ENCODE measurements around the gene RAP1A. TPM values are rescaled to one million over a fixed set of nuclear protein-coding genes. Genes with fewer than 3 reads are reported as not detected.

RAP1A gene
- total RNA-seq = 28.3 and 93.7 TPM in 2 replicates

- DNase-seq (ENCODE audit: low read depth) = peak; percentile 72
Observed at GRCh38 chr1:111619635-111620440, at the start of gene RAP1A. RAP1A (plus strand) TSS chr1:111619789; CDS start chr1:111691361, 71,572 bp downstream.

- DNase-seq (ENCODE audit: low read depth) = no peak
Observed at GRCh38 chr1:111569913-111570312, 49.7 kb upstream of the RAP1A start.

GRCh38 chr1:111570781-111571181 lies 48.8 kb upstream of the RAP1A start:
- peak; percentile 48 for DNase-seq (ENCODE audit: low read depth)

- no peak for DNase-seq (ENCODE audit: low read depth)
Observed at GRCh38 chr1:111571239-111571638, 48.4 kb upstream of the RAP1A start.

DNA sequence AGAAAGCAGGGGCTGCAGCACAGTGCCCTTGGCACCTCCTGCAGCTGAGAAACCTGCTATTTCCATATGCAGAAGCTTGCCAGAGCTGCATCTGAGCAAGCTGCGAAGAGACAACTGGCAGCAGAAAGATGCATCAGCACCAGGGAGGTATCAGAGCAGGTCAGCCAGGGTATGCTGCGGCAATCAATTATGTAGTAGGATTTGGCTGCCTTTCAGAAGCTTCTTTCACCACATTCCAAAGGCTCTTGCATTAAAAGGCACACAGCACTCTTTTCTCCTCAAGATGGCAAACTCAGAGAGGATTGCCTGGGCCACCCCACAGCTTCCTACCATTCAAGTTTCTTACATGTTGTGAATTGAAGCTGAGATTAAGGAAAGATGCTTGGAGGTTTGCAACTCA lies 47.6 kb upstream of the RAP1A start:
- peak; percentile 64 for DNase-seq (ENCODE audit: low read depth)

DNA sequence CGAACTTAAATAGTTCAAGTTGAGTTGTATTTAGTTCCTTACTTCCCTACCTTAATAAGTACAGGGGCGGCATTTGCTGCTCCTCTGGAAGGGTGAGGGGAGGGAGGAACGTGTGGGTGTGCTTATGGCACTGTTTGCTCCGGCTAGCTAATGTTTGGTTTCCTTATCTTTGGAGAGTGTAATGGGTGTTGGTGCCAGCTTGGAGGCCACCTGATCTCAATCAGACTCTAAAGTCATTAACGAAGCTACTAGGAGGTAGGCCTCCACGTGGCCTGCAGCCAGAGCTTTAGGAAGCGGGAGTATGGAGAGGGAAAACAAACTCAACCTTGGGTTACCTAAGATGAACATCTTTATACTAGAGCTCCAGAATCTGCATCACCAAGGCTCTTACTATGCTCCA lies 43.0 kb upstream of the RAP1A start:
- no peak for DNase-seq (ENCODE audit: low read depth)

- no peak for DNase-seq (ENCODE audit: low read depth)
Observed at GRCh38 chr1:111577814-111578213, 41.8 kb upstream of the RAP1A start.

GRCh38 chr1:111581166-111581565 lies 38.4 kb upstream of the RAP1A start:
- no peak for DNase-seq (ENCODE audit: low read depth)

GRCh38 chr1:111582016-111582415 lies 37.6 kb upstream of the RAP1A start:
- no peak for DNase-seq (ENCODE audit: low read depth)

- no peak for DNase-seq (ENCODE audit: low read depth)
Observed at GRCh38 chr1:111582644-111583618, 36.7 kb upstream of the RAP1A start.

GRCh38 chr1:111585447-111586086 lies 34.0 kb upstream of the RAP1A start:
- DNase-seq (ENCODE audit: low read depth) = no peak

GRCh38 chr1:111586112-111586511 lies 33.5 kb upstream of the RAP1A start:
- no peak for DNase-seq (ENCODE audit: low read depth)

DNA sequence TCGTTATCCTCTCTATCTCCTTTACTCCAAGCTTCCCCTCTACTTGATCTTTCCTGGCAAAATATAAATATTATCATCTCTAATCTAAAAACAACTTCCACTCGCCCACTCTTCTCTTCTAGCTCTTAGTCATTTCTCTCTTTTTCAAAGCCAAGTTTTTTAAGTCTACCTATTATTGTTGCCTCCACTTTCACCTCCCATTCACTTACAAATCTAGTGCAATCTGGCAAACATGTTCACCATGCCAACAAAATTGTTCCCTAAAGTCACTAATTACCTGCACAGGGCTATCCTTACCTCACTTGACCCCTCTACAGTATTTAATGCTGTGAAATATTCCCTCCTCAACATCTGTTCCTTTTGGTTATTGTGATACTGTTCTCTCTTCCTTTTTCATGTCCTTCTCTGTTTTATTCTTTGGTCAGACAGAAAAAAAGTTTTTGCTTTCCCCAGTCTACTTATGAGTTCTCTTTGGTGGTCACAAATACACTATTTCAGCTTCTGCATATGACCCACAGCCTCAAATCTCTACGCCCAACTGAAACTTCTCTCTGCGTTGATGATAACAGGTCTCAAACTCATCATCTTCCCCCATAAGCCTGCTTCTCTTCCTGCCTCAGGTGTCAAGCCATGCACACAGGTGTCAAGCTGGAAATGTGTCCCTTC lies 31.9 kb upstream of the RAP1A start:
- DNase-seq (ENCODE audit: low read depth) = no peak

- no peak for DNase-seq (ENCODE audit: low read depth)
Observed at GRCh38 chr1:111591937-111592336, 27.7 kb upstream of the RAP1A start.

- DNase-seq (ENCODE audit: low read depth) = peak; percentile 98
Observed at GRCh38 chr1:111592389-111593361, 26.9 kb upstream of the RAP1A start.

DNA sequence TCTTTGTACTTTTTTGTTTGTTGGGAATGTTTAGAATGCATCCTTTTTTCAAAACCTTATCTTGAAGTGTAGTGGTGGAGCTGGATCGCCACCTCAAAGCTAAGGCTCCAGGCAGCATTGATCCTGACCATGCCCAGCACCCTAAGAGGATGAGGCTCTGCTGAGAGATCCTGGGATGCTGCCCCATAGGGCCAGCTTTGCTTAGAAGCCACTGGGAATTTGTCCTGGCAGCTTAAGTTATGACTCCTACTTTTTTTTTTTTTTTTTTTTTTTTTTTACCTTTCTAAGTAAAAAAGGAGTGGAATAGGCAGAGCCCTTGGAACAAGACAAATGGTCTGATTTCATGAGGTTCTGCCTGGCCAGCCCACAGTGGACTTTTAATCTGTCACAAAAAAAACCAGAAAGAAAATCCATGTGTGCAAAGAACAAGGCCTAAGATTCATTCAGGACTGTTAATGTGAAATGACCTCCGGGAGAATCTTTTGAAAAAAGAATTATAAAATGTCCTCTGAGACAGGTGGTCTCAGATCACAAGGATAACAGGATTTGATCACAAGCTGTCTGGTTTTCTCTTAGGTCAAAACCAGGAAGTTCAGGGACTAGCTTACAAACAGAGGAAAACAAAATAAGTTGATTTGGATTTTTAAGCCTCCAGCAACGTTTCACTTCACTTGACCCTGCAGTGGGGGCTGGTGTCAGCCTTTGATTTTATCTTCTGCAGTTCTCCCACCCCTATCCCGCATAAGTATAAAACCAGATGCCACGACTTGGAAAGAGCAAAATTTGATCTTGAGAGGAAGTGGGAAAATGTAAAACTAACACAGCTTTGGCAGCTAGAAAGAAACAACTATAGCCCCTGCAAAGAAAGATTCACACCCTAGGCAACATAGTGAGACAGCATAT lies 25.9 kb upstream of the RAP1A start:
- no peak for DNase-seq (ENCODE audit: low read depth)

GRCh38 chr1:111594306-111594693 lies 25.3 kb upstream of the RAP1A start:
- DNase-seq (ENCODE audit: low read depth) = no peak

- DNase-seq (ENCODE audit: low read depth) = no peak
Observed at GRCh38 chr1:111595807-111596206, 23.8 kb upstream of the RAP1A start.

DNA sequence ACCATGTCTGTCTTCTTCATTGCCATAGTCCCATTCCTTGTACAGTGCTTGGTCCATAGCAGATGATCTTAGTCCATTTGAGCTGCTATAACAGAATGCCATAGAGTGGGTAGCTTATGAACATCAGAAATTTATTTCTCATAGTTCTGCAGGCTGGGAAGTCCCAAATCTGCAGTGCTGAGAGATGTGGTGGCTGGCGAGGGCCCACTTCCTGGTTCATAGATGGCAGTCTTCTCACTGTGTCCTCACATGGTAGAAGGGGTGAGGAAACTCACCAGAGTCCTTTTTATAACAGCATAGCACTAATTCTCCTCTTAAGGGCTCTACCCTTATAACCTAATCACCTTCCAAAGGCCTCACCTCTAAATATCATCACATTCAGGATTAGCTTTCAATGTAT lies 23.1 kb upstream of the RAP1A start:
- DNase-seq (ENCODE audit: low read depth) = no peak
